Measurements from ENCODE around the gene KRTAP12-2. TPM values are rescaled to one million over a fixed set of nuclear protein-coding genes. Genes with fewer than 3 reads are reported as not detected.

The KRTAP12-2 gene
- total and polyA plus RNA-seq, 10 of the 15 experiments (the other 5 are each of a cell fraction or from before 2014, with no cell fraction given), result not detected

DNA sequence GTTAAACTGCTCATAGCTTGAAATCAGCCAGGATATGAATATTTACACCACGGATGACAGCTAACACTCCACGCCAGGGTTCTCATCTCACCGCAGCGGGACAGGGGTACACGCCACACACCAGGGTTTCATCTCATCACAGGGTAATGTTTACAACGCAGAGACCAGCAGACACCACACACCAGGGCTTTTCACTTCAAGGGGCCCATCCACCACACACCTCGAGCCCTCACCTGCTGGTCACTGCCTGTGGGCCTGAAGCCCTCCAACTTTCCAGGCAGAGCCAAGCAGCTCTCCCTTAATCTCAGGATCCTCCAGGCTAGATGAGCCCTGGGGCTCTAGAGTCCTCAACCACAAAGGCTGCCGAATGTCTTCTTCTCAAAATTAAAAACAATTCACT, 28.9 kb upstream of the KRTAP12-2 start:
- RAD21 ChIA-PET (ENCODE audit: unreplicated experiment), result no interaction called here
- H3K27me3 ChIP-seq (replicated peaks in 1 of 2; ENCODE audit: control insufficient read depth in 2 of 2, insufficient read depth in 2 of 2, low read length in 1 of 2), result peaks cover 2 to 3% of the 10 kb centered on the region in 2 experiments; a peak in 3 of 4 replicates
- POLR2A ChIA-PET, result no interaction called here
- no peaks in the 10 kb centered on the region for H3K4me1 ChIP-seq (ENCODE audit: control insufficient read depth, insufficient read depth, low read length)
- in situ Hi-C loops (cut with MboI), result no loop called here
- SMC1A ChIA-PET (ENCODE audit: uncharacterized antibody, unreplicated experiment), result no interaction called here
- intact Hi-C loops (cut with micrococcal nuclease; ENCODE audit: unreplicated experiment), result no loop called here
- no peak for FAIRE-seq
- DNase-seq (ENCODE audit: low read depth, low spot score), result no peak
- no peaks in the 10 kb centered on the region for H3K79me2 ChIP-seq (ENCODE audit: control insufficient read depth, insufficient read depth, low read length)
- TF ChIP-seq SREBF1 (IDR thresholded peaks at IDR 0.05; ENCODE audit: low read length) (no peak), CREB1 (IDR thresholded peaks at IDR 0.05; ENCODE audit: low read depth) (no peak), RFX5 (IDR thresholded peaks at IDR 0.05; ENCODE audit: low read depth, low read length) (no peak), EP300 (IDR thresholded peaks at IDR 0.05; ENCODE audit: borderline replicate concordance in 1 of 2, control insufficient read depth in 1 of 2, low read depth in 2 of 2, low read length in 2 of 2) (no peak), NRF1 (conservative IDR thresholded peaks at IDR 0.05; ENCODE audit: low read depth, low read length) (no peak)
- TF ChIP-seq, protein P1, sequence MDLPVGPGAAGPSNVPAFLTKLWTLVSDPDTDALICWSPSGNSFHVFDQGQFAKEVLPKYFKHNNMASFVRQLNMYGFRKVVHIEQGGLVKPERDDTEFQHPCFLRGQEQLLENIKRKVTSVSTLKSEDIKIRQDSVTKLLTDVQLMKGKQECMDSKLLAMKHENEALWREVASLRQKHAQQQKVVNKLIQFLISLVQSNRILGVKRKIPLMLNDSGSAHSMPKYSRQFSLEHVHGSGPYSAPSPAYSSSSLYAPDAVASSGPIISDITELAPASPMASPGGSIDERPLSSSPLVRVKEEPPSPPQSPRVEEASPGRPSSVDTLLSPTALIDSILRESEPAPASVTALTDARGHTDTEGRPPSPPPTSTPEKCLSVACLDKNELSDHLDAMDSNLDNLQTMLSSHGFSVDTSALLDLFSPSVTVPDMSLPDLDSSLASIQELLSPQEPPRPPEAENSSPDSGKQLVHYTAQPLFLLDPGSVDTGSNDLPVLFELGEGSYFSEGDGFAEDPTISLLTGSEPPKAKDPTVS (IDR thresholded peaks at IDR 0.05; ENCODE audit: low read depth, low read length), result no peak
- TF ChIP-seq, protein P2, sequence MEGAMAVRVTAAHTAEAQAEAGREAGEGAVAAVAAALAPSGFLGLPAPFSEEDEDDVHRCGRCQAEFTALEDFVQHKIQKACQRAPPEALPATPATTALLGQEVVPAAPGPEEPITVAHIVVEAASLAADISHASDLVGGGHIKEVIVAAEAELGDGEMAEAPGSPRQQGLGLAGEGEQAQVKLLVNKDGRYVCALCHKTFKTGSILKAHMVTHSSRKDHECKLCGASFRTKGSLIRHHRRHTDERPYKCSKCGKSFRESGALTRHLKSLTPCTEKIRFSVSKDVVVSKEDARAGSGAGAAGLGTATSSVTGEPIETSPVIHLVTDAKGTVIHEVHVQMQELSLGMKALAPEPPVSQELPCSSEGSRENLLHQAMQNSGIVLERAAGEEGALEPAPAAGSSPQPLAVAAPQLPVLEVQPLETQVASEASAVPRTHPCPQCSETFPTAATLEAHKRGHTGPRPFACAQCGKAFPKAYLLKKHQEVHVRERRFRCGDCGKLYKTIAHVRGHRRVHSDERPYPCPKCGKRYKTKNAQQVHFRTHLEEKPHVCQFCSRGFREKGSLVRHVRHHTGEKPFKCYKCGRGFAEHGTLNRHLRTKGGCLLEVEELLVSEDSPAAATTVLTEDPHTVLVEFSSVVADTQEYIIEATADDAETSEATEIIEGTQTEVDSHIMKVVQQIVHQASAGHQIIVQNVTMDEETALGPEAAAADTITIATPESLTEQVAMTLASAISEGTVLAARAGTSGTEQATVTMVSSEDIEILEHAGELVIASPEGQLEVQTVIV (IDR thresholded peaks at IDR 0.05; ENCODE audit: borderline replicate concordance, partially characterized antibody), result no peak
- CTCF ChIA-PET, result no interaction called here
- no peaks in the 10 kb centered on the region for H3K36me3 ChIP-seq (ENCODE audit: control insufficient read depth in 2 of 2, insufficient read depth in 2 of 2, low read length in 1 of 2)
- BruUV-seq (replicated peaks), result no TSS peak
- no peak overlapping the region for H3K27ac ChIP-seq (ENCODE audit: control insufficient read depth, insufficient read depth)
- no peak overlapping the region for H3K4me3 ChIP-seq
- no peak overlapping the region for H3K9ac ChIP-seq (ENCODE audit: control insufficient read depth, insufficient read depth, low read length)
- WGBS (ENCODE audit: insufficient coverage, insufficient replicate concordance, low lambda C conversion rate, missing lambda C conversion rate), result 31% methylated on average over 8 of the region's 8 CpGs
- peaks cover 1% of the 10 kb centered on the region; the same call in 2 of the 3 replicates for H3K9me3 ChIP-seq (replicated peaks; ENCODE audit: control insufficient read depth, insufficient read depth, low read length)
- H2AFZ ChIP-seq (ENCODE audit: control insufficient read depth, low read depth, low read length), result no peak overlapping the region
- ATAC-seq, result no peak
- no peak overlapping the region for H3K4me2 ChIP-seq (ENCODE audit: control insufficient read depth, insufficient read depth)
- no peaks in the 10 kb centered on the region for H4K20me1 ChIP-seq (ENCODE audit: control insufficient read depth, insufficient read depth)
